H4 (cell line): ENCODE data around the gene BCR. TPM values are rescaled to one million over a fixed set of nuclear protein-coding genes. Genes with fewer than 3 reads are reported as not detected.

ENCODE experiments used
- DNase-seq: peaks from one replicate; pipeline ENCODE4 v3.0.0-alpha.2; 2015; ENCODE audit warnings: low spot score
- total RNA-seq: library from RNA; depleted of rRNA; stranded (reverse); fragments of >200 nt; shearing (Covaris generic); gene quantifications from 2 replicates; pipeline ENCODE4 v1.2.3, GENCODE V29; 2014

The BCR gene
- total RNA-seq, 1 experiment from 2014 or later, result 10.1 TPM

- DNase-seq, result no peak
Observed at GRCh38 chr22:23150762-23151161, 29.5 kb upstream of the BCR start.

GRCh38 chr22:23151827-23152226 is 28.5 kb upstream of the BCR start:
- DNase-seq, result no peak

- DNase-seq, result no peak
Observed at GRCh38 chr22:23152238-23153114, 27.8 kb upstream of the BCR start.

GRCh38 chr22:23153994-23154393 is 26.3 kb upstream of the BCR start:
- no peak for DNase-seq

- DNase-seq, result no peak
Observed at GRCh38 chr22:23154461-23154860, 25.8 kb upstream of the BCR start.

GRCh38 chr22:23155143-23155542 is 25.2 kb upstream of the BCR start:
- DNase-seq, result no peak

GRCh38 chr22:23155831-23156230 is 24.5 kb upstream of the BCR start:
- DNase-seq, result no peak

- no peak for DNase-seq
Observed at GRCh38 chr22:23156286-23156685, 24.0 kb upstream of the BCR start.

GRCh38 chr22:23157560-23158515 is 22.5 kb upstream of the BCR start:
- no peak for DNase-seq

GRCh38 chr22:23158516-23159290 is 21.6 kb upstream of the BCR start:
- DNase-seq, result no peak

GRCh38 chr22:23159291-23159630 is 21.0 kb upstream of the BCR start:
- DNase-seq, result no peak

- DNase-seq, result no peak
Observed at GRCh38 chr22:23161029-23161428, 19.3 kb upstream of the BCR start.

- no peak for DNase-seq
Observed at GRCh38 chr22:23161574-23161973, 18.7 kb upstream of the BCR start.

- DNase-seq, result no peak
Observed at GRCh38 chr22:23163665-23164064, 16.6 kb upstream of the BCR start.

- DNase-seq, result no peak
Observed at GRCh38 chr22:23164091-23164490, 16.2 kb upstream of the BCR start.

- no peak for DNase-seq
Observed at GRCh38 chr22:23166042-23166831, 14.1 kb upstream of the BCR start.

- DNase-seq, result no peak
Observed at GRCh38 chr22:23166841-23167616, 13.3 kb upstream of the BCR start.

- DNase-seq, result no peak
Observed at GRCh38 chr22:23168391-23169042, 11.8 kb upstream of the BCR start.

- DNase-seq, result no peak
Observed at GRCh38 chr22:23169043-23169406, 11.3 kb upstream of the BCR start.
